HFF-Myc (cell line): ENCODE results near the gene INSL3.

Experiments
- DNase-seq: peaks from one replicate; pipeline ENCODE4 v3.0.0-alpha.2; 2011; ENCODE audit warnings: low read depth; ENCODE audit errors: extremely low read depth
- H3K4me3 ChIP-seq: replicated peaks from 2 replicates; pipeline ENCODE4 v1.5.1; 2011; ENCODE audit warnings: low read depth, mild to moderate bottlenecking, control low read depth, low read length
- TF ChIP-seq, protein P1 (sequence below): IDR thresholded peaks from 2 replicates; pipeline ENCODE4 v1.5.1; 2012; ENCODE audit warnings: mild to moderate bottlenecking, low read depth, low read length, control low read depth; ENCODE audit errors: missing control alignments

Gene INSL3

DNA sequence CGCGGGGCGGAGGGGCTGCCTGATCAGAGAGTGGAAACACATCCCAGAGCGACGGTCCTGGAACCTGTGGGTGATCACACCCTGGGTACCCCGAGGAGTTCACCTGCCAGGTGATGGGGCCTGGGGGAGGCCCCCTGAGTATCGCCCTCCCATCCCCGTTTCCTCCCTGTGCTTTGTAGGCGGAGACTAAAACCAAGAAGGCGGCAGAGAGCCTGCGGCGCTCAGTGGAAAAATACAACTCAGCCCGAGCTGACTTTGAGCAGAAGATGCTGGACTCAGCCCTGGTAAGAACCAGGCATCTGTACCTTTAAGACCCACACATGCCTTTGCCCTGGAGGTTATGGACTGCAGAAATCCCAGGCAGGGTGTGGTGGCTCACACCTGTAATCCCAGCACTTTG is 50.7 kb downstream of the INSL3 start:
- DNase-seq: no peak
- TF ChIP-seq, protein P1, sequence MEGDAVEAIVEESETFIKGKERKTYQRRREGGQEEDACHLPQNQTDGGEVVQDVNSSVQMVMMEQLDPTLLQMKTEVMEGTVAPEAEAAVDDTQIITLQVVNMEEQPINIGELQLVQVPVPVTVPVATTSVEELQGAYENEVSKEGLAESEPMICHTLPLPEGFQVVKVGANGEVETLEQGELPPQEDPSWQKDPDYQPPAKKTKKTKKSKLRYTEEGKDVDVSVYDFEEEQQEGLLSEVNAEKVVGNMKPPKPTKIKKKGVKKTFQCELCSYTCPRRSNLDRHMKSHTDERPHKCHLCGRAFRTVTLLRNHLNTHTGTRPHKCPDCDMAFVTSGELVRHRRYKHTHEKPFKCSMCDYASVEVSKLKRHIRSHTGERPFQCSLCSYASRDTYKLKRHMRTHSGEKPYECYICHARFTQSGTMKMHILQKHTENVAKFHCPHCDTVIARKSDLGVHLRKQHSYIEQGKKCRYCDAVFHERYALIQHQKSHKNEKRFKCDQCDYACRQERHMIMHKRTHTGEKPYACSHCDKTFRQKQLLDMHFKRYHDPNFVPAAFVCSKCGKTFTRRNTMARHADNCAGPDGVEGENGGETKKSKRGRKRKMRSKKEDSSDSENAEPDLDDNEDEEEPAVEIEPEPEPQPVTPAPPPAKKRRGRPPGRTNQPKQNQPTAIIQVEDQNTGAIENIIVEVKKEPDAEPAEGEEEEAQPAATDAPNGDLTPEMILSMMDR: no peak
- no peak overlapping the region for H3K4me3 ChIP-seq

GRCh38 chr19:17767559-17767958 is 53.8 kb downstream of the INSL3 start:
- TF ChIP-seq, protein P1: no peak
- DNase-seq: no peak
- H3K4me3 ChIP-seq: no peak overlapping the region

DNA sequence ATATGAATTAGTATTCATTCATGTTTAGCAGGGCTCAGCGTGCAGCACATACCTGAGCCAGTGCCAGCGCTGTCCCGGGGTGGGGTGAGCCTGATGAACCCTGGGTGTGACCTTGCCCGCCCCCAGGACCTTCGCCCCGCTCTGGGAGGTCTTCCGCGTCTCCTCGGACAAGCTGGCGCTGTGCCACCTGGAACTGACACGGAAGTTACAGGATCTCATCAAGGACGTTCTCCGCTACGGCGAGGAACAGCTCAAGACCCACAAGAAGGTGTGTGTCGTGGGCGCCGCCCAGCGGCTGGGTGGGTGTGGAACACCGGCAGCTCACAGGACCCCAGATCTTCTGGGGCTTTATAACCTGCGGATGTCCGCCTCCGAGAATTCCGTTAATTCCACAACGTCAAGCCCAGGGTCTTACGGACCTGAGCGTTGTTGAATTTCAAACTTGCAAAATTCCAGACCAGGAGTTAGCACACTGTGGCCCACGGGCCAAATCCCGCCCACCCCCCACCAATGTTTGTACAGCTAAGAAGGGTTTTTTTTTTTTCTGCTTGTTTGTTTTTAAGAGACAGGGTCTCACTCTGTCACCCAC is 54.7 kb downstream of the INSL3 start:
- TF ChIP-seq, protein P1: peak; percentile 98
- no peak for DNase-seq
- no peak overlapping the region for H3K4me3 ChIP-seq
